ENCODE data around the gene HADHA. TPM values are rescaled to one million over a fixed set of nuclear protein-coding genes. Genes with fewer than 3 reads are reported as not detected.

The HADHA gene
- total RNA-seq, 1 experiment from 2014 or later, result 112 TPM

DNA sequence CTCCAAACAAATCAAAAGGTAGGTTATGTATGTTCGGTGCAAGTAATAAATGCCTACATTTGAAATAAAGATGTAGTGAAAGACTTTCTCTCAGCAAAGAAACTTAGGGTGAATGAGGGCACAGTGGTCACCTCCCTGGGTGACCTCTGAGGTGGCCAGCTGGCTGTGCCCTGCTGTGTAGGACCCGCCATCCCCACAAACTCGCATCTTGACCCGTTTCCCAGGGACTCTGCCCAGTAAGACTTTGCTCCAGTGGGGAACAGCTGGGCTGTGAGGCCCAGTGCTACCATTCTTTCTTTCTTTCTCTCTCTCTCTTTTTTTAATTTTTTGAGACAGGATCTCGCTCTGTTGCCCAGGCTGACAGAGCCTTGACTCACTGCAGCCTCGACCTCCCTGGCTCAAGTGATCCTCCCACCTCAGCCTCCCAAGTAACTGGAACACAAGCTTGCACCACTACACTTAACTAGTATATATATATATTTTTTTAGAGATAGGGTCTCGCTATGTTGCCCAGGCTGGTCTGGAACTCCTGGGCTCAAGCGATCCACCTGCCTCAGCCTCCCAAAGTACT, 79.7 kb downstream of the HADHA start:
- TF ChIP-seq, protein P1, sequence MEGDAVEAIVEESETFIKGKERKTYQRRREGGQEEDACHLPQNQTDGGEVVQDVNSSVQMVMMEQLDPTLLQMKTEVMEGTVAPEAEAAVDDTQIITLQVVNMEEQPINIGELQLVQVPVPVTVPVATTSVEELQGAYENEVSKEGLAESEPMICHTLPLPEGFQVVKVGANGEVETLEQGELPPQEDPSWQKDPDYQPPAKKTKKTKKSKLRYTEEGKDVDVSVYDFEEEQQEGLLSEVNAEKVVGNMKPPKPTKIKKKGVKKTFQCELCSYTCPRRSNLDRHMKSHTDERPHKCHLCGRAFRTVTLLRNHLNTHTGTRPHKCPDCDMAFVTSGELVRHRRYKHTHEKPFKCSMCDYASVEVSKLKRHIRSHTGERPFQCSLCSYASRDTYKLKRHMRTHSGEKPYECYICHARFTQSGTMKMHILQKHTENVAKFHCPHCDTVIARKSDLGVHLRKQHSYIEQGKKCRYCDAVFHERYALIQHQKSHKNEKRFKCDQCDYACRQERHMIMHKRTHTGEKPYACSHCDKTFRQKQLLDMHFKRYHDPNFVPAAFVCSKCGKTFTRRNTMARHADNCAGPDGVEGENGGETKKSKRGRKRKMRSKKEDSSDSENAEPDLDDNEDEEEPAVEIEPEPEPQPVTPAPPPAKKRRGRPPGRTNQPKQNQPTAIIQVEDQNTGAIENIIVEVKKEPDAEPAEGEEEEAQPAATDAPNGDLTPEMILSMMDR (conservative IDR thresholded peaks at IDR 0.05), result no peak
- H2BK12ac ChIP-seq (ENCODE audit: insufficient read length, low read depth, low read length), result no peak overlapping the region
- no CpG with 5 or more reads among the region's 8 CpGs for WGBS (ENCODE audit: extremely low coverage, insufficient read length, low lambda C conversion rate)
- H3K4ac ChIP-seq (ENCODE audit: low read depth, low read length), result no peak overlapping the region
- Mint-ChIP-seq H3K9me3 (no peaks in the 10 kb centered on the region), H3K4me3 (no peak overlapping the region), H3K27me3 (ENCODE audit: low read depth) (peaks cover 2% of the 10 kb centered on the region), H3K27ac (no peak overlapping the region; a peak in 1 of 7 replicates), H3K4me1 (no peaks in the 10 kb centered on the region), H3K36me3 (ENCODE audit: insufficient read depth in 1 of 3, low read depth in 3 of 3) (no peaks in the 10 kb centered on the region; a peak in 1 of 7 replicates)
- H3T11ph ChIP-seq (ENCODE audit: low read length), result no peak overlapping the region
- no peak overlapping the region for H2AK5ac ChIP-seq (ENCODE audit: insufficient read length, low read length)
- no peak for DNase-seq
- H2BK120ac ChIP-seq (ENCODE audit: low read depth, low read length, poor library complexity, severe bottlenecking), result no peak overlapping the region
- no peak overlapping the region for H2BK5ac ChIP-seq (ENCODE audit: insufficient read length, low read length)
- H3K9ac ChIP-seq (ENCODE audit: extremely low read depth, insufficient read length, low read length), result no peak overlapping the region
- H3K79me2 ChIP-seq (ENCODE audit: insufficient read depth, low read length), result no peaks in the 10 kb centered on the region
- no peaks in the 10 kb centered on the region for H3K4me1 ChIP-seq (ENCODE audit: insufficient read depth, low read length)
- no peak overlapping the region for H3K27ac ChIP-seq (ENCODE audit: insufficient read length, low read depth, low read length)
- H2BK20ac ChIP-seq (ENCODE audit: low read depth, low read length, poor library complexity, severe bottlenecking), result no peak overlapping the region
- no peak overlapping the region for H4K5ac ChIP-seq (ENCODE audit: insufficient read length, low read depth, low read length)
- no peak overlapping the region for H3K23ac ChIP-seq (ENCODE audit: insufficient read length, low read depth, low read length)
- no peak overlapping the region for H2BK15ac ChIP-seq (ENCODE audit: low read depth, low read length)
- H3K18ac ChIP-seq (ENCODE audit: insufficient read length, low read depth, low read length), result no peak overlapping the region
- H3K27me3 ChIP-seq (ENCODE audit: insufficient read depth, low read length), result no peaks in the 10 kb centered on the region
- H3K56ac ChIP-seq (ENCODE audit: insufficient read length, low read depth, low read length), result no peak overlapping the region
- no peak overlapping the region for H4K8ac ChIP-seq (replicated peaks; ENCODE audit: insufficient read length, low read depth, low read length)
- H3K14ac ChIP-seq (ENCODE audit: insufficient read depth, low read length), result no peak overlapping the region
- no peak overlapping the region for H4K91ac ChIP-seq (ENCODE audit: insufficient read length, low read depth, low read length)
- no peak overlapping the region for H3K4me2 ChIP-seq (ENCODE audit: insufficient read depth, insufficient read length, low read length)
- no peaks in the 10 kb centered on the region for H3K79me1 ChIP-seq (ENCODE audit: insufficient read depth, low read depth, low read length, poor library complexity, severe bottlenecking)
- no peaks in the 10 kb centered on the region for H3K23me2 ChIP-seq (ENCODE audit: insufficient read length, low read depth, low read length, poor library complexity, severe bottlenecking)
- H3K9me3 ChIP-seq (ENCODE audit: control insufficient read depth, low read depth, low read length), result no peaks in the 10 kb centered on the region
- no peak overlapping the region for H2AFZ ChIP-seq (ENCODE audit: low read length)
- no peaks in the 10 kb centered on the region for H4K20me1 ChIP-seq (ENCODE audit: control insufficient read depth, insufficient read depth, insufficient read length)

Measured in H9 (cell line).